Endothelial cell of hepatic sinusoid (primary cell): ENCODE data around the gene ZCCHC24.

Experiments
- in situ Hi-C: cut with HindIII; loops from 2 replicates; pipeline ENCODE4 v1.10.0; 2017; ENCODE audit warnings: low sequenced_read_pairs

Gene ZCCHC24

DNA sequence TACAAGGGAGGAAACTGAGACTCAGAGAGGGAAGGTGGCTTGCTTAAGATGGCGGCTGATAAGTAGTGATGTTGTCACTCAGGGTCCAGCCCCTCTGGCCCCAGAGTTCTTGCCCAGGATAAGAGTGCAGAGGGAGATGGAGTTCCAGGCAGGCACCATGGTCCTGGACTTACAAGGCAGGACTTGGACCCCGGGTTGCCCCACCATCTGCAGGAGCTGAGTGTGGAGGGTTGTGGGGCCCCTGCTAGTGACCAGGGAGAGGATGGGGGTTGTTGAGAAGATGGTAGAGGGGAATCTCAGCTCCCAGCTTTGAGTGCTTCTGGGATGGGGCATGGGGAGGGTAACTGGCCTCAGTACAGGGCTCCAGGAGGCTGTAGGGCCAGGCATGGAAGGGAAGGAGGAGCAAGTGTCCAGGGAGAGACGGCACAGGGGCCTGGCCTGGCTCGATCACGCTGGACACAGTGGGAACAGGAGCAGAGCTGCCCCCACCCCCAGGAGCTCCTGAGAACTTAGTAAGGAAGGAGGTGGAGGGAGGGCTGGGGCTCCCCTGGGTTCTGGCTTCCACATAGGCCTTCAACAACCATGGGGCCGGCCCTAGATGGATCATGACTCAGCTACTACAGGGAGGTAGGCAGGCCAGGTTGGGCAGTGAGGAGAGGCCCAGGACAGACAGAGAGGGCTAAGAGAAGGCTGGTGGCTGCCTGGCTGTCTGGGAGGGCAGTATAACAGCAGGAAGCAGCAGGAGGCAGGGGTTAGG lies 69.9 kb downstream of the ZCCHC24 start:
- in situ Hi-C loops = no loop called here

DNA sequence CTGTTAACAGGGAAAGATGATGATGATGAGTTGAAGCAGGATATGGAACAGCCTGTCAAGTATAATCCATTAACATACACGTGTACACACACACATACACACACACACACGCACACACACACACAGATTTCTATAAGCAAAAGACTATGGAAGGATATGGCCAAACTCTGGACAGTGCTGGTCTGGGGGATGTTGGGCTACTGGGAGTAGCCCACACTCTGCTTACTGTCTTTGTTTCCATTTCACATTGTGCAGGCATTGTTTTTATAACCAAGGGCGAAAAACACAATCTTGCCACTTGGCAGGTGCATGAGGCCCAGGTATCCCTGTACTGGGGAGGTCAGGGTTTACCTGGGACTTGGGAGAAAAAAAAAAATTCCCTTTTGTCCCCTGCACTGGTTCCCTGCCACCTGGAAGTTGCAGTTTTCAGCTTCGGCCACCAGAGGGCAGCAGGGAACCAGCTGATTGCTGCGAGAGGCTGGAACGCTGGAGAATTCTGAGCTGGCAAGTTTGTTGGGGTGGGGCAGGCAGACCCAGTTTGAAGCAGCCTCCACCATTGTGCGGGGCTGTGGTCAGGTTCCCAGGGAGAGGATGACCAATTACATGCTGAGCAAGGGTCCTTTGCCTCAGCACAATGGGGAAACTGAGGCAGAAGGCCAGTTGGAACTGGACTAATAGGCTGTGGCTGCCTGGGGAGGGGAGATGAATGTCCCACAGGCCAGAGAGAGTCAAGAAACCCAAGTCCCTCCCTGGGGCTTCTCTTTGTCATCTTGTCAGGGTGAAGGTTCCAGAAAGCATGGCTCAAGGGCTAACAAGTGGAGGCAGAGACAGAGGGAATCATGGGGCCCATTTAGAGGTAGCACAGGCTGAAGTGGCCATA lies 70.9 kb downstream of the ZCCHC24 start:
- in situ Hi-C loops = loop anchor here (5.0 kb wide), 2 partner anchors 38 to 88 kb away; no protein-coding TSS in a partner anchor

DNA sequence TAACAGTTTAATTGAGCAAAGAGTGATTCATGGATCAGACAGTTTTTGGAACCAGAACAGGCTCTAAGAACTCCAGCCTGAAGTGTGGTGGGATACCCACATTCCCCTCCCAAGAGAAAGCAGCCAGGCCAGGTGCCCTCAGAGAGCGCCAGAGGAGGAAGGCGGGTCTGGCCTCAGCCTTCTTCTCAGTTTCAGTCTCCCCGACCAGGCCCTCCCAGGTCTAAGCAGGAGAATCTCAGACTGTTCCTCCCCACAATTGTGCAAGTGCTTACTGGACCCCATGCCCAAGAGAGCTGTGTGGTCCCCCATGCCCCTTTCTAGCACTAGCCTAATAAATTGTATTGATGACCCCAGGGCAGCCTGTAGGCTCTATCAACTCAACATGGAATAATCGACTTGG lies 72.6 kb downstream of the ZCCHC24 start:
- in situ Hi-C loops = loop anchor here (5.0 kb wide), 2 partner anchors 39 to 89 kb away; no protein-coding TSS in a partner anchor

DNA sequence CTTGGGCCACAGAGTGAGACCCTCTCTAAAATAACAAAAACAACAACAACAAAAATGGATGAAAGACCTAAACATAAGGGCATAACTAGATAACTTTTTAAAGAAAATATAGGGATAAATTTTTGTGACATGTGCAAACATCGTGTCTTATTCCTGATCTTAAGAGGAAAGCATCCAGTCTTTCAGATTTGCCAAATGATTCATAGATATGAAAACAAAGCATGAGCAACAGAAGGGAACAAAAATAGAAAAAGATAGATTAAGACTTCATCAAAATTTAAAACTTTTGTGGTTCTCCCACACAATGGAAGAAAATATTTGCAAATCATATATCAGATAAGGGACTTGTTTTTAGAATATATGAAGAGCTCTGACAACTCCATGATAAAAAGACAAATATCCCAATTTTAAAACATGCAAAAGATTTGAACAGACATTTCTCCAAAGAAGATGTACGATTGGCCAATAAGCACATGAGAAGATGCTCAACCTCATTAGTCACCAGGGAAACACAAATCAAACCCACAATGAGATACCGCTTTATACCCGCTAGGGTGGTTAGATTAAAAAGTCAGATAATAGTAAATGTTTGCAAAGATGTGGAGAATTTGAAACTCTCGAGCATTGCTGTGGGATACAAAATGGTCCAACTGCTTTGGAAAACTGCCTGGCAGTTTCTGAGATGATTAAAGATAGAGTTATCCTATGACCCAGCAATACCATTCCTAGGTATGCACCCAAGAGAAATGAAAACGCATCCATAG lies 77.8 kb downstream of the ZCCHC24 start:
- in situ Hi-C loops = no loop called here

DNA sequence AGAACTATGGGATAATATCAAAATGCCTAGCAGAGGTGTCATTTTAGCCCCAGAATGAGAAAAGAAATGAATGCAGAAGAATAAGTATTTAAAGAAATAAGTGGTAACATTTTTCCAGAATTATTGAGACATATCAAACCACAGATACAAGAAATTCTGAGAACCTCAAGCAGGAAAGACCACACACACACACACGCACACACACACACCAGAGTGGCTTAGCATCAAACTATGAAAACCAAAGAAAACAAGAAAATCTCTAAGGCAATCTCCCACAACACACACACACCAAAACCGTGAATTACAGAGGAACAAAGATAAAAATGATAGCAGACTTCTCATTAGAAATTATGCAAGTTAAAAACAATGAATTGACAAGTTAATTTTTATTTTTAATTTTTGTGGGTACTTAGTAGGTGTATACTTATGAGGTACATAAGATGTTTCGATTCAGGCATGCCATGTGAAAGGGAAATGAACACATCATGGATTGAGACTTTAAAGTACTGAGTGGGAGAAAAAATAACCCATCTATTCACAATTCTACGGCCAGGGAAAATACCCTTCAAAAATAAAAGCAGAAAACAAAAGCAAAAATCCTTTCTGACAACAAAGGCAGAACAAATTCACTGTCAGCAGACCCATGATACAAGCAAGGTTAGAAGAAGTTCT lies 83.6 kb downstream of the ZCCHC24 start:
- in situ Hi-C loops = no loop called here

DNA sequence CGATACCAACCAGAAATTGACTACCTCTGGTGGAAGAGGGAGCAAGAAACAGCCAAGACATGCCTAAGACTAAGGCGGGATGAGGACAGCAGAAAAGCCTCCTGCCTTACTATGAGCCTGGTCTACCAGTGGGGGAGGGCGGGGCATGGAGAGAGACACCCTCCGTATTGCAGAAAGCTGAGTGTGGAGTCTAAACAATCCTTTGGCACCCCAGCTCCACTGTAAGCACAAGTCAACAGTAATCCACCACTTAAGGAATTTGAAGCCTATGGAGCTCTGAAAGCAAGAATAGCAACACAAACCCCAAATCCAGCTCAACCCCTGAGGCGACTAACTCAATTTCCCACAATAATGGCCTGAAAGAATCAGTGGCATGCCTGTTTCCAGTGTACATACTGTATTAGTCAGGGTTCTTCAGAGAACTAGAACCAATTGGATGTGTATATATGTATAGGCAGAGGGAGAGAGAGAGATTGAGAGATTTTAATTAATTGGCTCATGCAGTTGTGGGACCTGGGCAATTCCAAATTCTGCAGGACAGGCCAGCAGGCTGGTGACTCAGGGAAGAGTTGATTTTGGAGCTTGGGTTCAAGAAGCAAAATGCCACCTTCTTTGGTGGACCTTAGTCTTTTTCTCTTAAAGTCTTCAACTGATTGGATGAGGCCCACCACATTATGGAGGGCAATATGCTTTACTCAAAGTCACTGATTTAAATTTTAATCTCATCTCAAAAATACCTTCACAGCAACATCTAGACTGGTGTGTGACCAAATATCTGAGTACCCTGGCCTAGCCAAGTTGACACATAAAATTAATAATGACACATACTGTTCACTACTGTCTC lies 84.7 kb downstream of the ZCCHC24 start:
- in situ Hi-C loops = no loop called here

DNA sequence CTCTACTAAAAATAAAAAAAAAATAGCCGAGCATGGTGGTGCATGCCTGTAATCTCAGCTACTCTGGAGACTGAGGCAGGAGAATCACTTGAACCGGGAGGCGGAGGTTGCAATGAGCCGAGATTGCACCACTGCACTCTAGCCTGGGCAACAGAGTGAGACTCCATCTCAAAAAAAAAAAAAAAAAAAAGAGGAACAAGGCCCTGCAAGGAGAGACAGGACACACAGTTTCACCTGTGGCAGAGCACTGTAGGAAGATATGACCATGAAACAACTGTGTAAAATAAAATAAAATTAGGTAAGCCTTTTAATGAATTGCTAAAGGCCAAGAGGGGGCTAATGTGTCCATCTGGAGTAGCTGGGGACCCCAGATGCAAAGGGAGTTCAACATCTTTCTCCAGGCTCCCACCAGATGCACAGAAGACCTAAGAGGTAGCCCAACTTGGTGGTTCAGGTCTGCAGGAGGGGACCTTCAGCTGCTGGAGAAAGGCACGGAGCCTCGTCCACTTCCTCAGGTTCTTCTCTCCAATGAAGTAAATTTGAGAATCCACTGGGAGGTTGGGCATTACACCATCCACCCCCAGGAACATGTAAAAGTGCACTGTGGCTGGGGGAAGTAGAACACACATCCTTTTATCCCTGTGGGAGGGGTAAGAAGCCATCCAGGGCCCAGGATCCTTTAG lies 85.5 kb downstream of the ZCCHC24 start:
- in situ Hi-C loops = no loop called here

DNA sequence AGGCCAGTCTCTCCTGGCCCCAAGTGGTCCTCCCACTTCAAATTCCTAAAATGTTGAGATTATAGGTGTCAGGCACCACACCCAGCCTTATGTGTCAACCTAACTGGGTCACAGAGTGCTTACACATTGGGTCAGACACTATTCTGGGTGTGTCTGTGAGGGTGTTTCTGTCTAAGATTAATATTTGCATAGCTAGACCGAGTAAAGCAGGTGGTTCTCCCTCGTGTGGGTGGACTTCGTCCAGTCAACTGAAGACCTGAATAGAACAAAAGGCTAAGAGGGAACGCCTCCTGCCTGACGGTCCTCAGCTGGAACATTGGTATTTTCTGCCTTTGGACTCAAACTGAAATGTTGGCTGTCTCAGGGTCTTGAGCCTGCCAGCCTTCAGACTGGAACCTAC lies 86.6 kb downstream of the ZCCHC24 start:
- in situ Hi-C loops = no loop called here

DNA sequence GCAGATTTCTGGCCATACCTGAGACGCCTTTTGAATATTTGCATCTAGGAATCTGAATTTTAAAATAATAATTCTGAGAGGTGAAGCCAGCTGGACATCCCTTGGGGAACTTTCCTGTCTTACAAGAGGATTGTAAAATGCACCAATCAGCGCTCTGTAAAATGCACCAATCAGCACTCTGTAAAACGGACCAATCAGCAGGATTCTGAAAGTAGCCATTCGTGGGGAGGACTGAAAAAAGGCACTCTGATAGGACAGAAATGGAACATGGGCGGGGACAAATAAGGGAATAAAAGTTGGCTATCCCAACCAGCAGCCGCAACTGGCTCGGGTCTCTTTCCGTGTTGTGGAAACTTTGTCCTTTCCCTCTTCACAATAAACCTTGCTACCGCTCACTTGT lies 88.2 kb downstream of the ZCCHC24 start:
- in situ Hi-C loops = no loop called here

DNA sequence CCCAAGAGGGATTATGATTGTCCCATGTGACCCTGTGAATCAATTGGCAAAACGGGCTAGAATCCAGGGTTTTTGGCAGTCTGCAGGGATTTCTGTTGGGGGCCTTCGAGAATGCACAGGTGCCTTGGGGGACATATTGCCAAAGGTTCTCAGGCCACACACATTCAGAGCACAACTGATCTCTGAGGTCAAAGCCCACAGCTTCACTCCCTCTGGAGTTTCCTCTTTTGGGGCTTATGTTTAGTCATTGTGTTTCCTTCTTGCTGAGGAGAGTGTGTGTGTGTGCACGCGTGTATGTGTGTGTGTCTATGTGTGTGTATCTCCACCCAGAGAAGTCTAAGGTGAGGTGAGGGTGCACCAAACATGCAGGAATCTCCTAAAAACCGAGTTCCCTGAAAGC lies 89.3 kb downstream of the ZCCHC24 start:
- in situ Hi-C loops = no loop called here

DNA sequence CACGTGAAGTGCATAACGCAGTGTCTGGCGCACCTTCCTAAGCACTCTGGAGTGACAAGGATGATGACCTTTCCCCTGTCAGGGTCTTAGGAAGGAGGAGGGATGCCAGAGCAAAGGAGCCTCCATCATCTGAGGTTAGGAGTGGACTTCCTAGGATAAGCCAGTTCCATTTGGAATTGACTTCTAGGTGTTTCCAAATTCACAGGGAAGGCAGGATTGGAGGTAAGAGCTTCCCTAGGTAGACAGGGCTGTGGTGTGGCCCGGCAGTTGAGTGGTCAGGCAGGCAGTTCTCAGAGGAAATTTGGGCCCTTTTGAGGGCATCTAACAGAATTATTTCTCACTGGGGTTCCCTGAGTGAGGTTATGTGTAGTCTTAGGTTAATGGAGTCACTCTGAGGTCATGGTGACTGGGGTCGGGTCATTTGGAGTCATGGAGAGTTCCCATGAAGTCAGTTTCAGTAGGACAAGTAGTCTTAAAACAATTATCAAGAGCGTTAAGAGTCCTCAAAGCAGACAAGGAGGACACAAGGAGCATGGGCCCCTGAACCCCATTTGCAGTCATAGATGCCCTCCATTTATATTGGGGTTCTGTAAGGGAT lies 89.9 kb downstream of the ZCCHC24 start:
- in situ Hi-C loops = no loop called here

DNA sequence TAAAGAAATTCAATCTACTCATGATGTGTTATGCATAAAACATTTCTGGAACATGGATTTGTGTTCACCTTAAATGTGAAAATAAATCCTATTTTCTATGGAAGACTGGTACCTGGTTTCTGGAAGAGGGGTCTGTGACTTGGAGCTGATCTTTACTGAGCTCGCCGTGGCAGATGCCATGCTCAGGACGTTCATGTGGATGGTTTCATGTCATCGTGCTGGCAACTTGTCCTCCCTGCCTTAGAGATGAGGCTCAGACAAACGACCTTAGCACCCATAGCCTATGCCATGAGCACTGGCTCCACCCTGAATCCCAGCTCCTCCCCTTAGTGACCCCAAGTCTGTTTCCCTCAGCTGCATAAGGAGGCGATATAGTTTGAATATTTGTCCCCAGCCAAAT lies 90.8 kb downstream of the ZCCHC24 start:
- in situ Hi-C loops = no loop called here

DNA sequence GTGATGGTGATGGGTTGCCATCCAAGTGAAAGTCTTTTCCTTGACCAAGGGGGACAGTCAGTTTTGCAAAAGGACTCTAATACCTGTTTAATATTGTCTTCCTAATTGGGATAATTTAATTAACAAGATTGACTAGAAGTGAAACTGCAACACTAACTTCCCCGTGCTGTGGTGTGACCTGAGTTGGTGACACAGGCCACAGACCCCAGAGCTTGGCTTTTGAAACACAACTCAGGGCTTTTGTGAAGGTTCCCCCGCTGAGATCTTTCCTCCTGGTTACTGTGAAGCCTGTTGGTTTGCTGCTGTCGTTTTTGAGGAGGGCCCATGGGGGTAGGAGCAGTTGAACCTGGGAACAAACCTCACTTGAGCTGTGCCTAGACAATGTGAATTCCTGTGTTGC lies 91.3 kb downstream of the ZCCHC24 start:
- in situ Hi-C loops = no loop called here

DNA sequence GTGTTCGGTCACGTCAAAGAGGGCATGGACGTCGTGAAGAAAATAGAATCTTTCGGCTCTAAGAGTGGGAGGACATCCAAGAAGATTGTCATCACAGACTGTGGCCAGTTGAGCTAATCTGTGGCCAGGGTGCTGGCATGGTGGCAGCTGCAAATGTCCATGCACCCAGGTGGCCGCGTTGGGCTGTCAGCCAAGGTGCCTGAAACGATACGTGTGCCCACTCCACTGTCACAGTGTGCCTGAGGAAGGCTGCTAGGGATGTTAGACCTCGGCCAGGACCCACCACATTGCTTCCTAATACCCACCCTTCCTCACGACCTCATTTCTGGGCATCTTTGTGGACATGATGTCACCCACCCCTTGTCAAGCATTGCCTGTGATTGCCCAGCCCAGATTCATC lies 91.7 kb downstream of the ZCCHC24 start:
- in situ Hi-C loops = no loop called here

DNA sequence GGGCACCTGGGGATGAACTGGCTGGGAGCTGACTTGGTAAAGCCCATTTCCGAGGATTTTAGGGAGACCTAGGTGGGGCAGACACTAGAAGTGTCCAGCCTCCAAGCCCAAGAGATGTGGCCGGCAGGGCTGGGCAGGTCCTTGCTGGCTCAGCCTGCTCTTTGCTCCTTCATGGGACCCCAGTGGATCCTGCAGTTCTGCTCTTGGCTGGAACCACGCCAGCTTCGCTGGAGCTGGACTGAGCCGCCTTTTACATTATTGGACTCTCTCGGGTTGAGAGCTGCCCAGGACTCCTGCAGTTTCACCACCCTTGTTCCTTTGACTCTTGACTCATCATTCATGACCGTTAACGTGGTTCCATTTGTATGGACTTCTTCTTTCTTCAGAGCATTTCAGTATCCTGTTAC lies 92.4 kb downstream of the ZCCHC24 start:
- in situ Hi-C loops = no loop called here

DNA sequence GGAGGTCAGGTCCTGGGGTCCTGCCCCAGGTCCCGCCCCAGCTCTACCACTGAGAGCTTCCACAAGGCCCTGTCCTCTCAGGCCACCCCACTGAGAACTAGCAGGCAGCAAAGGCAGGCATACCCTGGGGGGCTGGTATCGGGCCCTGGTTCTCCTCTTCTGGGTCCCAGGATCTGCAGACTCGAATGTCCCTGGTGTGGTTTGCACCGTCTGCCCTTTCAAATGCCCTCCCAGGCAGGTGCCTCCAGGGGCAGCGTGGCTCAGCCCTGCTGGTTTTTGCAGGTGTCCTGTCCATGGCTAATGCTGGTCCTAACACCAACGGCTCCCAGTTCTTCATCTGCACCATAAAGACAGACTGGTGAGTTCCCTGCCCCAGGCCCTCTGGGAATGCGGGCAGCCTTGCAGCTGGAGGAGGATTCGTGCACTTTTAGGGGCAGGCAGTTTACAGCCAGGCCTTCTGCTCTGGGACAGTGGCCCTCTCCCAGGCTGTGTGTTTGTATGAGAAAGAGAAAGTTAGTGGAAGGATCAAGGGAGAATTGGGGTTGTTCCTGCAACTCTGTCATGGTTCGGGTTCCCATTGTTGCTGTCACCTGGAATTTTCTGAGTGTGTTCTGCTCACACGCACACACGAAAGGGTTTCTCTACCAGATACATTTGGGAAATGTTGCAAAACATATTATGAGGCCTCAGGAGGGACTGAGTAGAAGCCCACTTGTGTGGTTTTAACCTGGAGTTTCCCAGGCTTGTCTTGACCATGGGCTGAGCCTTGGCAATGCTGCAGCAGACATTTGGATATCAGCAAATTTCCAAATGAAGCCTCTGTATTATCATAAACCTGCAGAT lies 93.2 kb downstream of the ZCCHC24 start:
- in situ Hi-C loops = no loop called here

DNA sequence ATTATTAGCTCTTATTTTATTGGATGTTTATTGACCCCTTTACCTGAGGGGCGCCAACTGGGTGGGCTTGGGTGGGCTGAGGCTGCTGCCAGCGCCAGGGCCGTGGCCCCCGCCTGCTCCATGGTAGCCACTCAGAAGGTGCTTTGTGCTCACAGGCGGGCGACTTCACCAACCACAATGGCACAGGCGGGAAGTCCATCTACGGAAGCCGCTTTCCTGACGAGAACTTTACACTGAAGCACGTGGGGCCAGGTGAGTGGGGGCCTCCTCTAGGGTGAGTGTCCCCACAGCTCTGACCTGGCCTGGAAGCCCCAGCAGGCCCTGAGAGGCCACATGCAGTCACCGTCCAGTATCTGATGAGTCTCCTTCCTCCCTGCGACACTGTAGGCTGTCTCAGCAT lies 94.1 kb downstream of the ZCCHC24 start:
- in situ Hi-C loops = no loop called here
